NK-92 (cell line): ENCODE results near the gene RNASET2.

Experiments
- DNase-seq: peaks from one replicate; lab custom pipeline; 2025; ENCODE audit not compliant: unreplicated experiment; lab: John Stamatoyannopoulos, UW

RNASET2 gene, protein sequence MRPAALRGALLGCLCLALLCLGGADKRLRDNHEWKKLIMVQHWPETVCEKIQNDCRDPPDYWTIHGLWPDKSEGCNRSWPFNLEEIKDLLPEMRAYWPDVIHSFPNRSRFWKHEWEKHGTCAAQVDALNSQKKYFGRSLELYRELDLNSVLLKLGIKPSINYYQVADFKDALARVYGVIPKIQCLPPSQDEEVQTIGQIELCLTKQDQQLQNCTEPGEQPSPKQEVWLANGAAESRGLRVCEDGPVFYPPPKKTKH

DNA sequence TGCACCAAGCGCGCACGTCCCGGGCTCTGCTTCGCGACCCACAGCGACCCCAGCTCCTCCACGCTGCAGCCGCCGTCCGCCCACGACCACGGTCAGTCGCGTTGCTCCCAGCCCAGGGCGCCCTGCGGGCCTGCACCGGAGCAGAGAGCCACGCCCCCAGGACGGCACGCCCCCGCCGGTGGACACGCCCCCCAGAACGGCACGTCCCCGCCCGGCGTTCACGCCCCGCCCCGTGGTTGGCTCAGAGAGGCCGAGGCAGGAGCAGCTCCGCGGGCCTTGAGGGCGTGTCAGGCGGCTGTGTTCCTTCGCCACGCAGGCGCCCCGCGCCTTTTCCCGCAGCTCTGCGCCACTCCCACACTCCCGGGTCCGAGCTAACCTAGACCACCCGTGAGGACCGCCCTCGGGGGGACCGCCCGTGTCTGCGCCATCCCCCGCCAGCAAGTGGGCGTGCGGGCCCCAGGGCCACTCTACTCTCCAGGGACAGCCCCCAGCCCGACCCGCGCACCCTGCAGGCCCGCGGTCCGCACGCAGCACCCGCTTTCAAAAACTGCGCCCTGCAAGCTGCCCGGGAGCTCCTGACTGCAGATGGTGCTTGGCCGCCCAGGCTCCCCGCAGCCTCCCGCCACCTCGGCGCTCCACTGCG, at the start of gene RNASET2:
Gene RNASET2, minus strand, starts transcription at position 107 of the 643 bp plus-strand sequence. CDS start 368 bp downstream, outside the sequence.
- peak; percentile 70 for DNase-seq

DNA sequence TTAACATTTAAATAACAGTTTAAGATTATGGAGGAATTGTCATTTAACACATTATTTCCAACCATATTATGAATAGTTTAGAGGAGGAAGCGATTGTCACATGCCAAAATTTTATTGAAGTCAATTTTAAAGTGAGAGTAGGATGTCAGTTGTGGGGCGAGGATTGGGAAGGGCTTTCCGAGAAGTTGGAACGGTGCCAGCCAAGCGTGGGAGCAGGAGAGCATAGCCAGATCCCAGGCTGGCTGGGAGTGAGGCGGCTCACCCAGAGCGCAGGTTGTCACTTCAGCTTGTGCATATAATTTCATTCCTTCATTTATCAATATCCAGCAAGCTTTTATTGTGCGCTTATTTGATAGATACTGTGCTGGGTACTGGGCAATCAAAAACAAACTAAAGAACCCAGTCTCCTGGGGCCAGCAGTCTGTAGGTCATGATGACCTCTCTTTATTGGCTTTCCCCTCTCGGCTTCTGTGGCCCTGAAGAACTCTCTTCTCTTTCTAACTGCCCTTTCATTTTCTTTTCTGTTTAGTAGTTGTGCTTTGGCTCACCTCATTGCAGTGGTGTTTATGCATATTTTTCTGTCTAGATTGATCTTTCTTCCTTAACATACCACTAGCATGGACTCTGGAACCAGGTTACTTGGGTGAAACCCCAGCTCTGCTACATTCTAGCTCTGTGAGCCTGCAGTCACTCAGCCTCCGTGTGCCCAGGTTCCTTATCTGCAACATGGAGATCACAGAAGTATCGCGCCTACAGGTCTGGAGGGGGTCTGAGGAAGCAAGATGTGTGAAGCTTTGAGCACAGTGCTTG, 49.2 kb upstream of the RNASET2 start:
- DNase-seq, result no peak

DNA sequence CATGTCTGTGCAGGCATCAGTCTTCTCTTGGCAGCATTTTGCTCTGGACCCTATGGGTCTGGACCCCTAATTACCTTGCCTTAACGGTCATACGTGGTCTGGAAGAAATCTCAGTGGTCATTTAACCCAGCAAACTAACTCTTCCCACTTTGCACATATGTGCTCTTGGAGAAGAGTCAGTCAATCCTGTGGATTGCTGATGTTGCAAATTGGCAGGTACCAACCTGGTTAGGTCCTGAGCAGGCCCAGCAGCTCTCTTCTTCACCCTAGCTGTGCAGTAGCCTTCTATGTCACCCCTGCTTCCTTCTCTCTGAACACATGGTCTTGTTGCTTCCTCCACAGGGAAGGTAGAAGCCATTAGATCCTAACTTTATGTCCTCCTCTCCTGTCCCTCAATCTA, 44.4 kb upstream of the RNASET2 start:
- DNase-seq, result no peak

DNA sequence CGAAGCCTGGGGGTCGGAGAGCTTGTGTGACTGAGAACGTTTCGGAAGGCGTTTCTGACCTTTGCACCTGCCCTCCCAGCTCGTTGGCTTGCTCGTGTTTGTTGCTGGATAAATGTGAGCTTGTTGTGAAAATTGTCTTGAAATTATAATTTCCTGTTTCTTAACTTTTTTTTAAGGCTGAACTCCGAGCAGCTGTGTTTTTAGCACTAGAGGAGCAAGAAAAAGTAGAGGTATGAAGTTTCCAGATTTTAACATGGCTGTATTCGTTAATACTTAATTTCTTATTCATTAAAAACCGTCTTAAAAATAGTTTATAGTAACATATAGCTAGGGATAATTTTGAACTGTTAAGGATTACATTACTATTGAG, 43.5 kb upstream of the RNASET2 start:
- no peak for DNase-seq

DNA sequence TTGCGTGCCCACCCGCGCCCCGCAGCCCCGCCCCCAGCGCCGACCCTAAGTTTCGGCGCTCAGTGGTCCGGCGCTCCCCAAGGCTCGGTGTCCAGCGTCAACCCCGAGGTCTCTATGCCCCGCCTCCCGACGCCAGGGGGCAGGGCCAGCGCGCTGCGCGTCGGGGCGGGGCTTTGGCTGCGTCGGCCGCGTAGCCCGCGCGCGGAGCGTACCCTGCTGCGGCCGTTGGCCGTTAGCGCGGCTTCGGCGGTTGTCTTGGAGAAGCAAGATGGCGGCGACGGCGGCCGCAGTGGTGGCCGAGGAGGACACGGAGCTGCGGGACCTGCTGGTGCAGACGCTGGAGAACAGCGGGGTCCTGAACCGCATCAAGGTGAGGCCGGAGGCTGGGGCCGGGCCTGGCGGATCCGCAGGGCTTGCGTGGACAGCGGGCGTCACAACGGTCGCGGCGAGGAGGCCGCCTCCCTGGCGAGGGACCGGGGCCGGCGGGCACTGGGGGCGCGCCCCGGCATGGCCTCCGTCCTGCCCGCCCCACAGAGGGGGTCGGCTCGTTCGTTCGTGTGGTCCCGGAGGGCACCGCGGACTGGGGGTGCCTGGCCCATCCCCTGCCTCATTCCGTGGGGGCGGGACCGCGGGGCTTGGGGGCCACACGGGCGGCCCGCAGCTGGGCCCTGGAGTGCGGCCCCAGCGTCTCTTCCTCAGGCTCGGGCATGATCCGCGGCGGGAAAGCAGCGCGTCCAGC, 43.0 kb upstream of the RNASET2 start, which contains the start of gene CEP43:
Gene CEP43, plus strand, starts transcription at position 253 of the 739 bp plus-strand sequence. Its CDS starts 16 bp downstream, at position 269.
- DNase-seq, result peak; percentile 20

DNA sequence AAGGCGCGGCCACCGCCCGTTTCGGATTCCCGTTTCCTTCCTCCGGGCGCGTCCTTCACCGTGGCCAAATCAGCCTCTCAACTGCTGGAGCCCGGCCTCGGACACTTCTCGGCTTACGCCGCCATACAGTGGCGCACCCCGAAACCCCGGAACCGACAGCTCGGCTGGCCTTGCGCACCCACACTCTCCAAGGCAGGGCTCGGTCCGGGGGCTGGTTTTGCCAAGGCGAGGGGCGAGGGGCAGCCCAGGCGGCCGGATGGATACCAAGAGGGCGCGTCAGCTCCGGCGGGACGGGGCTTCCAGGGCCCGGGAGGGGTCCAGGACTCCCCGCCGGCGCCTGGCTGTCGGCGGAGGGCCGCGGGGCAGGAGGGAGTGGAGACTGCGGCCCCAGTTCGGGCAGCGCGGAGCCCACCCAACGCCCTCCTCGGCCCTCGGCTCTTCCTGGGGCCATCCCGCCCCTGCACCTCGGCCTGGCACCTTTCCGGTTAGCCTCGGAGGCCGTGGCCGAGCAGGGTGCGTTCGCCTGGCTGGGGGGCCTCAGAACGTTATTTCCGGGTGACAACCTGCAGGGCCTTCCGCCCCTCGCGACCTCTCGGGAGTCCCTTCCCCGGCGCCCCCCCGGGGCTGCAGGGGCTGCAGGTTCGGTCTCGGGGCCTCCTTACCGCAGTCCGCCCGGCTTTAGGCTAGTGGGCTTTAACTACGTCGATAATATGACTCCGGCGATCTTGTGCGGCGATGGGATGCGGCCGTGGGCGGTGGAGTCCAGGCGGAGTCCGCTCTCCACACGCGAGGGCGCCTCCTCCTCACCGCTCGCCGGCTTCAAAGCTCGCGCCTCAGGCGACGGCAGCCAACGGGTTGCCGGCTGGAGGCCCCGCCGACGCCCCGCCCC, 42.1 kb upstream of the RNASET2 start:
- no peak for DNase-seq

DNA sequence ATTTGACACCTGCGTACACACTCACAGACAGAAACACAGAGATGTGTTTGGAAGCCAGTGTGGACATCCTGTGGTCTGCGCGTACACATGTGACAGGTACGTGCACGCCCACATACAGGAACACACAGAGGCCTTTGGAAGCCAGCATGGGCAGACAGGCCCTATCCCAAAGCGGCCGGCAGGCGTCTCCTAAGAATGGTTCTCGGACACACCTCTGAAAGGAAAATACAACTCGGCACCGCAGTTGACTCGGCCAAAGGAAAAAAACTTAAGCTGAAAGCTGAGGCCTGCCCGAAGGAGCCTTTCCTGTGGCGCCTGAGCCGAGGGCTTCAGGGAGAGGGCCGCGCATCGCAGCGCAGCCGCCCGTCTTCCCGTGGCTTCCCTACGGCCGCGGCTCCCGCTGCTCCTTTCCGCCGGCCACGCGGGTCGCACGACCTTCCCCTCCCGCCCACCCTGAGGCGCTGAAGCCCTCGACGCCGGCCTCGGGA, 41.5 kb upstream of the RNASET2 start:
- no peak for DNase-seq

DNA sequence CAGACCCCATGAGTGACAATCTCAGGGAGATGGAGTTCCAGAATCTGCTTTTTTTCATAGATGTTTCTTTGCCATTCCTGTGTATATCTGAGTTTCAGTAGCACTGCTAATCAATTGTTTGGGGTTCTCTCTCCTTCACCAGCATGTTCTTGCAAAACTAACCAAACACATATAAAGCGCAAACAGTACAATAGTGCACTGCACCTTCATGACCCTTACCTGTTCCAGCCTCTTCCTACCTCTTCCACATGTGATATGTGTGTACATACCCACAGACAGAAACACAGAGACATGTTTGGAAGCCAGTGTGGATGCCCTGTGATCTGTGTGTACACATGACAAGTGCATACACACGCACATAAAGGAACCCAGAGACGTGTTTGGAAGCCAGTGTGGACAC, 41.0 kb upstream of the RNASET2 start:
- no peak for DNase-seq

DNA sequence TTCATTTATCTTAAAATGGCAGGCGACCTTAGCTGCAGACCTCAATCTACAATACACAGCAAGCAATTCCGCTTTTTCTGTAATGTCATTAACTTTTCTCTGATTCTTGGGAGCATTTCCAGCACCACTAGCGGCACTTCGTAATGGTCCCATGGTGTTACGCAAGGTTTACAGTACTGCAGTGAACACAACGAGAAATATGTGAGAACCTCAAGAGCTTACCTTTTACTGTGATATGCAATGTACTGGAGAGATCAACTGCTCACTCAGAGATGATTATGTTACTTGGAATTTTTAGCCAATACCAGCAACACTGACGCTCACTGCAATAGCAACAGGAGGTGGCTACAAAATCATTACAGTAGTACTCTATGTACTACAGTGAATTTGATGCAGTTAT, 40.1 kb upstream of the RNASET2 start:
- DNase-seq, result no peak

DNA sequence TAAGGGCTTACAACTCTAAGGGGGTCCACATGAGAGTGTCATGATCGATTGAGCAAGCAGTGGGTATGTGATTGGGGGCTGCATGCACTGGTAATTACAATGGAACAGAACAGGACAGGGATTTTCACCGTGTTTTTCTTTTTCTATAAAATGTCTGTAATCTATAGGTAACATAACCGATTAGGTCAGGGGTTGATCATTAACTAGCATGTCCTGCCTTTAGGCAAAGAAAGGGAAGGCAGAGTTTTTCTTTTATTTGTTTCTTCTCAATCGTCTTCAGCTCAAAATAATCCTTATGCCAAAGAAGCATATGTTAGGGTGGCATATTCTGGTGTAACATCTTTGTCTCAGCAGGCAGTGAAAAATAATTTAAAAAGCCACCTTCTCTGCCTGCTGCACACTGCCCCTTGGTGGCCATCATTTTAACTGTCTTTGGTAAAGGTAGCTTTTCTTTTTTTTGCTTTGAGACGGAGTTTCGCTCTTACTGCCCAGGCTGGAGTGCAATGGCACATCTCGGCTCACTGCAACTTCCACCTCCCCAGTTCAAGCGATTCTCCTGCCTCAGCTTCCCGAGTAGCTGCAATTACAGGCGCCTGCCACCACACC, 33.2 kb upstream of the RNASET2 start:
- DNase-seq, result no peak

DNA sequence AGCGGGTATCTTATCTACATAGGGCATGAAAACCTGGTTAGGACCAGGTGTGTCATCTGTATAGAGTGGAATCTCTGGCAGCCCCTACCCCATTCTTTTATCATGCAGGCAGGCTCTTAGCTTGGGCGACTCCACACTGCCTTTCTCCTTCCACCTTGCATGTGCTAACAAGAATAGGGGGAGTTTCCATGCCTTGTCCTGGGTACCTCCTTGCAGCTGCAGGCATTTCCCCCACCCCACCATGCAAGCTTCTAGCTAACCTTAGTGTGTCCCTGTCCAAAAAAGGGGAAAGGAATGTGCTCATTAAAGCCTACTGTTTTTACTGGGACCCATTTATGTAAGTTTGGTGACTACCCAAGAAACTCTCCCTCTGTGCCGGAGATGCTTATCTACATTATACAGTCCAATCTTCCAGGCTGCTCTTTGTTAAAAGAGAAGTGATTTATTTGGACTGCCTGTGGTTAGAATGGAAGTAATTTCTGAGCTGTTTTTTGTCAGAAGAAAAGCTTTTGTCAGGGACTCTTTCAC, 32.4 kb upstream of the RNASET2 start:
- no peak for DNase-seq

DNA sequence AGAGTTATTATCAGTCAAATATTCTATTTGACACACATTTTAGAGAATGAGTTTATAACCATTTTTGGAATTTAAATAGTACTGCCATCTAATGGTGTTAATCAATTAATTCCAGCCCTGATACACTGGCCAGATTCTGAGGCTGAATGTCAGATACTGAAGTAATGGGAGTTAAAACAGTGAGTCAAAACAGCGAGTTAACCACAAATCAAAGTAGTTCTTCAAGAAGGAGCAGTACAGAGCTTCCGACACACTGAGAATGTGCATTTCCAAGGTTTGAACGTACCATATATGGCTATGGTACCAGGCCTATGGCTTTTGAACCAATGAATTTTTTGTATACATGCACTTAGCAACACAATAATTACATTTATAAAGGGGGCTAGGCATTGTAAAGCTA, 31.6 kb upstream of the RNASET2 start:
- DNase-seq, result no peak

DNA sequence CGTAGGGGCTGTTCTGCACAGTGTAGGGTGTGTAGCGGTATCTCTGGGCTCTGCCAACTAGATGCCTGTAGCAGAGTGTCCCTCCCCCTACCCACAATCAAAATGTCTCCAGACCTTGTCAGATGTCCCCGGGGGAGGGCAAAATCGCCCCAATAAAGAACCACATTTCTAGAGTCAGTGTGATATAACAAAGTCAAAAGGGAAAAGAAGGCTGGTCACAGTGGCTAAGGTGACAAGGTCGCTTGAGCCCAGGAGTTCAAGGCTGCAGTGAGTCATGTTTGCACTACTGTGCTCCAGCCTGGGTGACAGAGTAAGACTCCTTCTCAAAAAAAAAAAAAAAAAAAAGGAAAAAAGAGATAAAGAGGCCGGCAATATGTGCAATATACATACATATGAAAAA, 31.1 kb upstream of the RNASET2 start:
- DNase-seq, result no peak

DNA sequence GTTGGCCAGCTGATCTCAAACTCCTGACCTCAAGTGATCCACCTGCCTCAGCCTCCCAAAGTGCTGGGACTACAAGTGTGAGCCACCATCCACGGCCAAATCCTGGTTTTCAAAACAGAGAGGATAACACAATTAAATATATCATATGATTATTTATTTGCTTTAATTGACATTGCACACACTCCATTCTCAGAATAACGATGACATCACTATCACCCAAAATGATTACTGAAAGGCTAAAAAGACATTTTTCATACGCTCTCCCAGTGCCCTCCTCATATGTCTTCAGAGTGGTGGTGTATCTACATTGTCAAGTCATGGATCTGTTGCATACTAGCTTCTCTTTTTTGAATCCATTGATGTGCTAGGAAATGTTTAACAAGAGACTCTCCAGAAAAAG, 24.4 kb upstream of the RNASET2 start:
- DNase-seq, result no peak

DNA sequence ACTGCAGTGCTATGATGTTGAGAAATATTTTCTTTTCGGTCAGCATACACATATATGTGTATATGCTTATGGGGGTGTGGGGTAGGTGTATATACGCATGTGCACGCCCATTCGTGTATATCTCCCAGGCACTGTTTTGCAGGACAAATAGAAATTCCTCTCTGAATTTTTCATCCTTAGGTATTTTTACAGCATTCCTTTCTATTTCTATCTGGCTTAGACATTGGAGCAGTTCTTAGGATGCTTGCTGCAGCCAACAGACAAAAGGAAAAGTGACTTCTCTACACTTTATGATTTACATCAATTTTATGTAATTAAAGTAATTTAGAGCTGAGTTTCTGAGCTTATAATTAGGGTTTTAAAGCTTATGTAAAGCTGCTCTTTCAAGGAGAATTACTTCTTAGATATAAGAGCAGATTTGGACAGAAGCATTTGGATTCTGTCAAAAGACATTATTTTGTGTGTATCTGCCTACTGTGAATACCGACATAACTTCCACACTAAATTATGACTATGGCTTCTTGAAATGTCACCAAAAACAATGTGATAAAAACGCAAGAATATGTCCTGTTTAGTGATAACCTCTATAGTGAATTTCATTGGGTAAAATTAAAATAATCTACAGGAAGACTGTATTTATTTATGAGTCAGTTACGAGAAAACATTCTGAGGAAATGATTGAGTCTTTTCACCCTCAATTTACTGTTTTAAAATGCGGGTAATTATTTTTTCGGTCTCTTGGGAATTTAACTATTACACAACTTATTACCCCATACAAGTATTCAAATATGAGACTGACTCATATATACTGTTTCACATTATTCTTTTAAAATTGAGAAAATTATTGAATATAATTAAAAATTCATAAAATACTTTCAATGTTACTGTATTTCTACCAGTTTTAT, 21.5 kb upstream of the RNASET2 start:
- DNase-seq, result no peak

DNA sequence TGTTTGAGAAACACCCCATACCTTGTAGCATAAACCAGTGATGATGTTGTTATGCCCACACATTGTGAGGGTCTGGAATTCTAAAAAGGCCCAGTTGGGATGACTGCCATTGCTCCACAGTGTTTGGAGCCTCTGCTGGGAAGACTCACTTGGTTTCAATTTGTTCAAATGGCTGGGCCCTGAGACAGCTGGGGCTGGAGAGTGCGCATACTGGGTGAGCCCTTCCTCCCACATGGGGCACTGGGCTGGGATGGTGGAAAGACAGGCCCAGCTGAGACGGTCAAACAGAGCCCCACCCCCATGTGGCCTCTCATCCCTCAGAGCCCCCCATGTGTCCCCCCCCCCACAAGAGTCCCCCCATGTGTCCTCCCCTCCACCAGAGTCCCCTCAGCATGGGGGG, 20.3 kb upstream of the RNASET2 start:
- no peak for DNase-seq

DNA sequence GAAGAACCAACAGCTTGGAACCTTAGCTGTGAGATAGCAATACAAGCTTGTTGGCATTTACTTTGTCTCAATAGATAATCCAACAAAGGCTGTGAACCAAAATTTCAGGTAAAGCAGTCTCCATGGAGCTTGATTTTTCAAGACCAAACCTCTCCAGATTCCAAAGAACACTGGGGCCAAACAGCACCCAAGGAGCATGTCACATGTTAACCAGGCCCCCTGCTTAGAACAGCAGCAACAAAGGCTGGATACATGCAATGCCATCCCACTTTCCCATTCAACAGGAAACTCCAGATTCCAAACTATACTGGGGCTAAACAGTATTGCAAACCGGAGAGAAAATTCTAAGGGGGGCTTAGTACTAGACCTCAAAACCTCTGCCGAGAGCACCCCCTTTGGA, 15.8 kb upstream of the RNASET2 start:
- no peak for DNase-seq

DNA sequence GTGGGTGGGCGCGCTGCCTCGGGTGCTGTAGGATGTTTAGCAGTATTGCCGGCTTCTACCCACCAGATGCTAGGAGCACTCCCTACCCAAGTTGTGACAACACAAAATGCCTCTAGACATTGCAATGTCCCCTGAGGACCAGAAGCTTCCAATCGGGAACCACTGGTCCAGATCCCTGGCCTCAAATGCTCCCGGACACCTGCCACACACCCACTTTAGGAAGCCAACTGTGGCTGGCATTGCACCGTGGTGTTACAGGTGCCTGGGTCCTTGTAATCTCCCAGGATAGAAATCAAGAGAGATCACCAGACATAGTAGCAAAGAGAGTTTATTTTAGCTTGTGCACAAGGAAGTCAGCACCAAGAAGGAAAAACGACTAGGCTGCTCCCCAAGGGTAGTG, 14.9 kb upstream of the RNASET2 start:
- DNase-seq, result no peak

DNA sequence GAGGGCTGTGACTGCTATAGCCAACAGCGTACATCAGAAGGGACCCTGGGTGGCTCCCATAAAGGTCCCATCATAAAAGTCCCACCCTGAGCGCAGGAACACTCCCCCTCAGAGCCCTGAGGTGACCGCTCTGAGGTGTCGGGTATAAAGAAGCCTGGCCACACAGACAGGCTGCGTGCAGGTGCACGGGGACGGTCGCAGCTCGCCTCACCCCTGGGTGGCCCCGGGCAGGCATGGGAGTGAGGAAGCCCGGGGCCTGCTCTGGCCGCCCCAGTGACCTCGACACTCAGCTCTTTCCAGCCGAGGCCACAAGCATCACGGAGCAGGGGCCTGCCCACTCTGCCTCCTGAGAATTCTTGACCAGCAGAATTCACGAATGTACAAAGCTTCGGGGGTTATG, 14.4 kb upstream of the RNASET2 start:
- no peak for DNase-seq
